Measurements from ENCODE around the gene ELF3. TPM values are rescaled to one million over a fixed set of nuclear protein-coding genes. Genes with fewer than 3 reads are reported as not detected.

ELF3 gene
- total RNA-seq, 1 experiment from 2014 or later: 9.9 TPM

Other genes starting within 250 kb of the ELF3 start
- 22.4 and 22.7 TPM in 2 replicates for gene IPO9, start 181.4 kb upstream of the ELF3 start, total RNA-seq (2014; rRNA removed; shearing (Covaris generic))
- 16.5 and 22.1 TPM in 2 replicates for gene SHISA4, start 121.7 kb upstream of the ELF3 start, total RNA-seq (2014; rRNA removed; shearing (Covaris generic))
- gene LMOD1, start 64.0 kb upstream of the ELF3 start, total RNA-seq (2014; rRNA removed; shearing (Covaris generic)): not detected in 2 replicates
- 88.3 and 98.3 TPM in 2 replicates for gene TIMM17A, start 55.1 kb upstream of the ELF3 start, total RNA-seq (2014; rRNA removed; shearing (Covaris generic))
- gene RNPEP, start 27.9 kb upstream of the ELF3 start, total RNA-seq (2014; rRNA removed; shearing (Covaris generic)): 74.0 and 85.9 TPM in 2 replicates
- under 0.01 and 0.06 TPM in 2 replicates for gene GPR37L1, start 112.3 kb downstream of the ELF3 start, total RNA-seq (2014; rRNA removed; shearing (Covaris generic))
- 21.9 and 29.0 TPM in 2 replicates for gene ARL8A, start 134.2 kb downstream of the ELF3 start, total RNA-seq (2014; rRNA removed; shearing (Covaris generic))
- 1.3 and 1.5 TPM in 2 replicates for gene PTPN7, start 150.0 kb downstream of the ELF3 start, total RNA-seq (2014; rRNA removed; shearing (Covaris generic))
- gene LGR6, start 183.2 kb downstream of the ELF3 start, total RNA-seq (2014; rRNA removed; shearing (Covaris generic)): 0.23 and 1.2 TPM in 2 replicates

Measured in Daoy (cell line).